ENCODE results near the gene EIF4ENIF1. TPM values are rescaled to one million over a fixed set of nuclear protein-coding genes. Genes with fewer than 3 reads are reported as not detected.

Gene EIF4ENIF1
- total RNA-seq, 4 donors from 2014 or later, result 12.7 to 33.8 (median 22.5) TPM

DNA sequence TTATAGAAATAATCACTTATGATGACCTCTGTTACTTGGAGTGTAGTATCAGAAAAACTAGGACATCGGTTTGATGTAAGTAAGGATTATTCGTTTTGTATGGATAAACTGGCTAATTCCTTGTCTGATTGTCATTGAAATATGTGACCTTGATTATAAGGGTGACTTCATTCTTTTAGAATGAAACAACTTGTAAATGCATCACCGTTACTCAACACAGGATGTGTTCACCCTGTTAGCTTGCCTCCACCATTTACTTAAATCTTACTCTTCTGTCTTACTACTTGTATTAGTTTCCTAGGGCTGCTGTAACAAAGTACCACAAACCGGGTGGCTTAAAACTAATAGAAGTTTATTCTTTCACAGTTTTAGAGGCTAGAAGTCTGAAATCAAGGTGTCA lies 14.6 kb upstream of the EIF4ENIF1 start:
- DNase-seq (ENCODE audit: low spot score in 2 of 2), result no peak
- TF ChIP-seq POLR2AphosphoS5 (IDR thresholded peaks at IDR 0.05), result no peak
- TF ChIP-seq CTCF (IDR thresholded peaks at IDR 0.05), result no peak
- TF ChIP-seq POLR2A (IDR thresholded peaks at IDR 0.05), result no peak
- TF ChIP-seq EP300 (IDR thresholded peaks at IDR 0.05), result no peak

DNA sequence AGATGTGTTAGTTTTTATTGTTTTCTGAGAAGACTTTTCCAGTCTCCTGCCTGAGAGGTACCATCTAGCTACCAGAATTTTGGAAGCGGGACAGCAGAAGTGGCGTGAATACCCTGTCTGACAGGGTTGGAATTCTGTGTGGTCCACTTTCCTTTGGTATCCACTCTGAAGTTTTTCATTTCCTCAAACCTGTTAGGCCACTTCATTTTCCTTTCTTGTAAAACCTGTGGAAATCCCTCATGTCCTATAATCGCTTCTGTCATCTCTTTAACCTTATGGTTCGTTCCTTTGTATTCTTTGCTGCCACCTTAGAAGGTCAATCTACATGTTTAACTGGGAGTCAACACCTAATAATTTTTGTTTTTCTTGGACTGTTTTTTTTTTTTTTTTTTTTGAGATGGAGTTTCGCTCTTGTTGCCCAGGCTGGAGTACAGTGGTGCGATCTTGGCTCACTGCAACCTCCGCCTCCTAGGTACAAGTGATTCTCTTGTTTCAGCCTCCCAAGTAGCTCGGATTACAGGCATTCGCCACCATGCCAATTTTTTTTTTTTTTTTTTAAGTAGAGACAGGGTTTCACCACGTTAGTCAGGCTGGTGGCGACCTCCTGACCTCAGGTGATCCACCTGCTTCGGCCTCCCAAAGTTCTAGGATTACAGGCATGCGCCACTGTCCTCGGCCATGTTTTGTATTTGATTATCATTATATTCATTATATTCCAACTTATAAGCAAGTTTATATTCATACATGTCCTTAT lies 13.7 kb upstream of the EIF4ENIF1 start:
- H3K36me3 ChIP-seq, result no peaks in the 10 kb centered on the region
- H3K27ac ChIP-seq, result no peak overlapping the region
- DNase-seq (ENCODE audit: low spot score in 2 of 2), result no peak
- H3K4me1 ChIP-seq, result no peaks in the 10 kb centered on the region
- WGBS, result 94% methylated on average over 14 of the region's 14 CpGs
- no peak for TF ChIP-seq EP300 (IDR thresholded peaks at IDR 0.05)
- no peak for TF ChIP-seq POLR2AphosphoS5 (IDR thresholded peaks at IDR 0.05)
- TF ChIP-seq POLR2A (IDR thresholded peaks at IDR 0.05), result no peak
- no peak overlapping the region for H3K4me3 ChIP-seq
- no peaks in the 10 kb centered on the region for H3K9me3 ChIP-seq
- no peaks in the 10 kb centered on the region for H3K27me3 ChIP-seq

More for the DNA sequence above, 14.6 kb upstream of the EIF4ENIF1 start:
- Histone ChIP-seq H3K9me3 (no peaks in the 10 kb centered on the region), H3K27ac (no peak overlapping the region), H3K36me3 (no peaks in the 10 kb centered on the region), H3K4me3 (no peak overlapping the region), H3K4me1 (no peaks in the 10 kb centered on the region), H3K27me3 (no peaks in the 10 kb centered on the region)
- WGBS, result 89% methylated on average over 4 of the region's 4 CpGs

GRCh38 chr22:31501738-31502137 lies 12.1 kb upstream of the EIF4ENIF1 start:
- no peak overlapping the region for H3K4me3 ChIP-seq
- no peaks in the 10 kb centered on the region for H3K27me3 ChIP-seq
- DNase-seq (ENCODE audit: low spot score in 2 of 2), result no peak
- H3K9me3 ChIP-seq, result no peaks in the 10 kb centered on the region
- 80% methylated on average over 2 of the region's 2 CpGs for WGBS
- no peaks in the 10 kb centered on the region for H3K36me3 ChIP-seq
- H3K27ac ChIP-seq, result no peak overlapping the region
- TF ChIP-seq EP300 (IDR thresholded peaks at IDR 0.05) (no peak), POLR2A (IDR thresholded peaks at IDR 0.05) (no peak), POLR2AphosphoS5 (IDR thresholded peaks at IDR 0.05) (no peak), CTCF (IDR thresholded peaks at IDR 0.05) (no peak)
- peaks cover 6% of the 10 kb centered on the region for H3K4me1 ChIP-seq

DNA sequence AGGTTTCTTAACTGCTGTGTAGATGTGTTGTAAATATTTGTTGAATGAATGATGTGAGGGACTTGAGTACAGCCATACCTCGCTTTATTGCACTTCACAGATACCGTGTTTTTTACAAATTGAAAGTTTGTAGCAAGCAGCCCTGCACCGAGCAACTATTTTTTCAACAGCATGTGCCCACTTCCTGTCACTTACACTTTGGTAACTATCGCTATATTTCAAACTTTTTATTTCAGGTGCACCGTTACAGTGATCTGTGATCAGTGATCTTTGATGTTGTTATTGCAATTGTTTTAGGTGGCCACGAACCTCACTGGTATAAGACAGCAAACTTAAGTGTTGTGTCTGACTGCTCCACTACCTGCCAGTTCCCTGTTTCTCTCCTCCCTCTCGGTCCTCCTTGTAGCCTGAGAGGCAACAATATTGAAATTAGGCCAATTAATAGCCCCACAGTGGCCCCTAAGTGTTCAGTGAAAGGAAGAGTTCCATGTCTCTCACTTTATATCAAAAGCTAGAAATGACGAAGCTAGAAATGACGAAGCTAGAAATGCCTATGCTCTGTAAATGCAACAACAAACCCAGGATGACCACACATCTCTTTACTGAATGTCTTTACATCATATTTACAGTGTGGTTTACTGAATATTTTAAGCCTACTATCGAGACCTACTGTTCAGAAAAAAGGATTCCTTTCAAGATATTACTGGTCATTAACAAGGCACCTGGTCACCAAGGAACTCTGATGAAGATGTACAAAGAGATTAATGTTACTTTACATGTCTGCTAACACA lies 7.7 kb upstream of the EIF4ENIF1 start:
- 75% methylated on average over 10 of the region's 10 CpGs for WGBS
- no peak for DNase-seq (ENCODE audit: low spot score in 2 of 2)
- peak overlapping the region; percentile 65 for H3K27ac ChIP-seq

DNA sequence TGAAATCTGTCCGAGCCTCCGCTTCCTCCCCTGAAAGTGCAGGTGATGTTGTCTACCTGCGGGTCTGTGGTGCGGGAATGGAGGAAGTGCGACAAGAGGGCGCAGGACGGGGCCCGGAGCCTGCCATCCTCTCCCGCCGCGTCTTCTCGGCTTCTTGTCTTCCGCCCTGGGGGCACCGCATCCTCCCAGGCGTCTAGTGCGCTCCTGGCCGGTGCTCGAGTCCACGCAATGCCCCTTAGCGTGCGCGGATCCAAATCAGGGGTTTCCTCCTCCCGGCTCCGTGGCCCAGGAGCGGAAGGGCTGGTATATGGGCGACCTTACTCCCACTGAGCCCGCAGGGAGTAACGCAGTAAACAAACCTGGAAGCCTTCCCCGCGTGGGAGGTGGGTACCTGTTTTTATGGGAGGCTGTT lies 7.1 kb upstream of the EIF4ENIF1 start:
- Histone ChIP-seq H3K4me1 (peaks cover 20% of the 10 kb centered on the region), H3K36me3 (no peaks in the 10 kb centered on the region), H3K4me3 (peak overlapping the region; percentile 69), H3K27me3 (no peaks in the 10 kb centered on the region), H3K27ac (peak overlapping the region; percentile 65), H3K9me3 (no peaks in the 10 kb centered on the region)
- WGBS, result 2% methylated on average over 24 of the region's 30 CpGs
- peak in 1 of 2 donors; percentile 76 for DNase-seq (ENCODE audit: low spot score in 2 of 2)
- no peak for TF ChIP-seq POLR2A (IDR thresholded peaks at IDR 0.05)
- TF ChIP-seq CTCF (IDR thresholded peaks at IDR 0.05), result no peak
- no peak for TF ChIP-seq EP300 (IDR thresholded peaks at IDR 0.05)
- no peak for TF ChIP-seq POLR2AphosphoS5 (IDR thresholded peaks at IDR 0.05)

More for the DNA sequence above, 7.7 kb upstream of the EIF4ENIF1 start:
- Histone ChIP-seq H3K4me3 (peak overlapping the region; percentile 69), H3K4me1 (peaks cover 14% of the 10 kb centered on the region), H3K27me3 (no peaks in the 10 kb centered on the region), H3K9me3 (no peaks in the 10 kb centered on the region), H3K36me3 (no peaks in the 10 kb centered on the region)
- TF ChIP-seq EP300 (IDR thresholded peaks at IDR 0.05), result no peak
- no peak for TF ChIP-seq CTCF (IDR thresholded peaks at IDR 0.05)
- TF ChIP-seq POLR2A (IDR thresholded peaks at IDR 0.05), result no peak
- TF ChIP-seq POLR2AphosphoS5 (IDR thresholded peaks at IDR 0.05), result no peak
